HFFc6 (cell line): ENCODE results near the gene GRIN2A. TPM values are rescaled to one million over a fixed set of nuclear protein-coding genes. Genes with fewer than 3 reads are reported as not detected.

Experiments used
- DNase-seq: peaks from one replicate; pipeline ENCODE4 v3.0.0-alpha.2; 2018
- H3K27ac Mint-ChIP-seq: 2 replicates; pipeline ENCODE4 v1.8.0; 2020; ENCODE audit warnings: mild to moderate bottlenecking, mixed read lengths
- H3K27me3 Mint-ChIP-seq: 2 replicates; pipeline ENCODE4 v1.8.0; 2021; ENCODE audit warnings: mild to moderate bottlenecking, moderate library complexity, mixed read lengths; ENCODE audit not compliant: insufficient read depth
- H3K36me3 Mint-ChIP-seq: 2 replicates; pipeline ENCODE4 v1.8.0; 2021; ENCODE audit warnings: low read depth, mixed read lengths
- H3K4me1 Mint-ChIP-seq: 2 replicates; pipeline ENCODE4 v1.8.0; 2020; ENCODE audit warnings: low read depth, mixed read lengths
- H3K4me3 Mint-ChIP-seq: 2 replicates; pipeline ENCODE4 v1.8.0; 2020; ENCODE audit warnings: mild to moderate bottlenecking, moderate library complexity, mixed read lengths
- H3K9me3 Mint-ChIP-seq: 2 replicates; pipeline ENCODE4 v1.8.0; 2020; ENCODE audit warnings: mild to moderate bottlenecking, mixed read lengths
- CTCF ChIP-seq: fragments of 200-600 bp; sonication (generic); IDR thresholded peaks from 2 replicates; pipeline ENCODE4 v1.5.0; 2021; ENCODE audit warnings: antibody characterized with exemption, mild to moderate bottlenecking
- total RNA-seq, 6 experiments: library from RNA; stranded (reverse); fragmentation: NEBNext Ultra II Directional; extraction: Animal tissue kit (Norgen Biotek cat#: 25700); gene quantifications; 2 replicates in 1 of 6; 3 replicates in 5 of 6; pipeline ENCODE4 v1.2.3, GENCODE V29; 2021

GRIN2A gene
- total RNA-seq, 6 experiments from 2014 or later = 0.02 to 0.18 (median 0.08) TPM; not detected in 1

- TF ChIP-seq CTCF = no peak
- Mint-ChIP-seq H3K9me3 (no peaks in the 10 kb centered on the region), H3K4me1 (peaks cover 70% of the 10 kb centered on the region), H3K4me3 (no peak overlapping the region), H3K27ac (no peak overlapping the region), H3K36me3 (peaks cover 5% of the 10 kb centered on the region; the same call in 1 of the 2 replicates), H3K27me3 (peaks cover 4% of the 10 kb centered on the region; the same call in 1 of the 2 replicates)
- DNase-seq = no peak
Measured at GRCh38 chr16:10083301-10083700, 98.9 kb downstream of the GRIN2A start.

DNA sequence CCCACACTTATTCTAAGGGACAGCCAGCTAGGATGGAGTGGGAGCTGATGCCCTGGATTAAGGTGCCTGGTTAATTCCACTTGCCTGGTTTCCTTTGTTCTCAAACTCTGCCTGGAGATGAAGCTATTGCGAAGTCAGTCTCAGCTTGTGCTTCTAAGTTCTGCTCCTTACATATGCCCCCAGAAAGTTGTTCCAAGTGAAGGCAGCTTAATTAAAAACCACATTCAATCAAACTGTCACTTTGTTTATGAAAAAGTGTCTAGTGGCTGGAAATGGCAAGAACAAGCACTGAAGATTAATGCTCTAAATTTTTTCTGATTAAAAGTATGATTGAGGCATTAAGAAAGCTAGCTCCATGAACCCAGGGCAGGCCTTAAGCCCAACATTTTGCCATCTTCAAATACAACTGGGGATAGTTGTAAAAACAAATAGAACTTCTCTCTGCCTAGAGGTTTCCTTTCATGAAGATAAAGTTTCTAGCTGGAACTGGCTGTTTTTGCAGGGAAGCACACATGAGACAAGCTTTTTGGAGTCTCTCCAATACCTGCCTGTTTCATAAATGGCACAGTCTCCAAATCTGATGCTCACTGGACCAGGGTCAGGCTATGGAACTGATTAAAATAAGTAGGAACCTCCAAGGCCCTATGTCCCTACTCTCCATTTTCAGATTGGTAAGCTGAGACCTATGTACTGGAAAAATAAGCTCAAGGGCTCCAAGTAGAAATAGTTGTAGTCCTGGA lies 100.9 kb downstream of the GRIN2A start:
- no peaks in the 10 kb centered on the region; the same call in 1 of the 2 replicates for H3K27me3 Mint-ChIP-seq
- no peak for DNase-seq
- no peak for TF ChIP-seq CTCF
- no peaks in the 10 kb centered on the region for H3K9me3 Mint-ChIP-seq
- peaks cover 57% of the 10 kb centered on the region for H3K4me1 Mint-ChIP-seq
- peaks cover 8% of the 10 kb centered on the region; the same call in 1 of the 2 replicates for H3K36me3 Mint-ChIP-seq
- no peak overlapping the region for H3K4me3 Mint-ChIP-seq
- no peak overlapping the region for H3K27ac Mint-ChIP-seq

GRCh38 chr16:10080051-10080772 lies 102.0 kb downstream of the GRIN2A start:
- Mint-ChIP-seq H3K27me3 (no peaks in the 10 kb centered on the region; the same call in 1 of the 2 replicates), H3K4me3 (peak overlapping the region; percentile 70), H3K36me3 (peaks cover 10% of the 10 kb centered on the region; the same call in 1 of the 2 replicates), H3K4me1 (peaks cover 53% of the 10 kb centered on the region), H3K27ac (peak overlapping the region; percentile 85), H3K9me3 (no peaks in the 10 kb centered on the region)
- DNase-seq = peak; percentile 95
- no peak for TF ChIP-seq CTCF

DNA sequence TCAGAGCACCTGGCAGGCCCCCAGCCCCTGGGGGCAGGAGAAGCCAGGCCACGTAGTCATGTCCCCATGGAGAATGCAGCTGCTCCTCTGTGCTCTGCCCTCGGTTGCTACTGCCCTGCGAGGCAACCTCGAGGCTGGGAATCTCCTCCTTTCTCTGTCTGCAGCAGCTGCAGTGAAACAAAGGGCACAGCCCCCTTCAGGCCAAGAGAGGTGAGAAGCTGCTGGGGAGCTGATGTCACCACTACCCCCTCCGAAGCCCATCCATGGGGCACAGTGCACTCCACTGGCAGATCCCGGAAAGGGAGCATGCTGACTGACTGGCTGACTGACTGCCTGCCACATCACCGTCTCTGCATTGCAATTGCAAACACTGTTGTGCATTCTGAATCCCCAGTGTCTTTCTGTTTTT lies 103.7 kb downstream of the GRIN2A start:
- Mint-ChIP-seq H3K36me3 (peaks cover 10% of the 10 kb centered on the region; the same call in 1 of the 2 replicates), H3K27ac (no peak overlapping the region; the same call in 1 of the 2 replicates), H3K27me3 (no peaks in the 10 kb centered on the region; the same call in 1 of the 2 replicates), H3K9me3 (no peaks in the 10 kb centered on the region), H3K4me1 (peaks cover 51% of the 10 kb centered on the region), H3K4me3 (no peak overlapping the region)
- DNase-seq = no peak
- TF ChIP-seq CTCF = peak; percentile 7; the same call in 1 of the 2 replicates

DNA sequence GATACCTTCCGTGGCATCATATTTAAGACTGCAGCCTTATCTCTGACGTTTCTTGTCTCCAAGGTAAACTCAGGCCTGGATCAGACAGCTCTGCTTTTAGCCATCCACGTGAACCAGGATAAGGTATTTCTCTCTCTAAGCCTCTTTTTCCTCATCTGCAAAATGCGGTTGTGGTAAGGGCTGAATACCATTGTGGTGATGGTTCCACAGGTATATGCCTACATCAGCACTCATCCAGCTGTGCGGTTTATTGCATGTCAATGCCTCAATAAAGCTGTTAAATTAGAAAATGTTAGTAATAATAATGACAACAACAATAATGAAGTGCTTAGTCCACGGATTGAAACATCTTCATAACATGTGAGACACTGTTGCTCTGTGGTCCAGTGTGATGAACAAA lies 104.4 kb downstream of the GRIN2A start:
- Mint-ChIP-seq H3K27ac (peak overlapping the region; percentile 53), H3K36me3 (peaks cover 10% of the 10 kb centered on the region; the same call in 1 of the 2 replicates), H3K27me3 (no peaks in the 10 kb centered on the region; the same call in 1 of the 2 replicates), H3K4me3 (no peak overlapping the region), H3K9me3 (no peaks in the 10 kb centered on the region), H3K4me1 (peaks cover 45% of the 10 kb centered on the region)
- no peak for TF ChIP-seq CTCF
- DNase-seq = no peak
